ENCODE results near the gene PHACTR1.

Gene PHACTR1

GRCh38 chr6:13012977-13013680 lies 296.6 kb downstream of the PHACTR1 start:
- no peak for FAIRE-seq
- DNase-seq (ENCODE audit: insufficient read length, low spot score): no peak

- no peak for FAIRE-seq
- DNase-seq (ENCODE audit: insufficient read length, low spot score): no peak
Measured at GRCh38 chr6:13013681-13014503, 297.3 kb downstream of the PHACTR1 start.

DNA sequence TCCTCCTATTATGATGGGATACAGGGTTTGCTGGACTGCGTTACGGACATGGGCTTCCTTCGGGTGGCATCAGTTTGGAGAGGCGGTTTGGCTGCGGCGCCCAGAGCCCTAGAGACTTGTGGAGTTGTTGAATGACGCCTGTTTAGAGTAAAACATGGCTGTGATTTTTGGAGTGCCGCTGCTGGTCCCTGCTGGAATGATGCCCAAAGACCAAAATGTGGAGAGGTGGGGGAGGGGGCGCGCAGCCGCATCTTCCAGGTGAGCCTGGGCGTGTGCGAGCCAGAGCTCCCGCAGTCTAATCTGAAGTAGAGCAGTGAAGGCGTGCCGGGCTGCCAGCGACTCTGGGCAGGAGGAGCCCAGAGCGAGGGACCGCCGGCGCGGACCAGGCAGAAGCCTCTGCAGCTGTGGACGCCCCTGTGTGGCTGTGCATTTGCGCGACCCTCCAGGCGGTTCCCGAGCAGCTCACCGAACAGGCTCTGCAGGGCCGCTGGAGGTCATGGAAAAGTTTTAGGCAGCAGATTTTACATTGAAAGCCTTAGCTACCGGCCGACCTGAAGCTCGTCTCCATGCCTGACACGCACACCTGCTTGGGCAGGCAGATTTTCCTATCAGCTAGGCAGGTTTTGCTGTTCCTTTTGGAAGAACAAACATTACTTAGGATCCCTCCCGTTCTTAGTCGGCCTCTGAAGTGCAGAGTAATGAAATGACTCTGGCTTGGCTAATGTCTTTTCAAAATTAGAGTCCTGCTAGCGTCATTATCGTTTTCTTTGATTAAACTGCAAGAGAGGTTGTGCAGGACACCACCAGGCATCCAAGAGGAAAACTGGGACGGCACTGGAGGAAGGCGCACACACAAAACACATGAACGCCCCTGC lies 298.2 kb downstream of the PHACTR1 start:
- DNase-seq (ENCODE audit: insufficient read length, low spot score) (no peak), FAIRE-seq (no peak)

DNA sequence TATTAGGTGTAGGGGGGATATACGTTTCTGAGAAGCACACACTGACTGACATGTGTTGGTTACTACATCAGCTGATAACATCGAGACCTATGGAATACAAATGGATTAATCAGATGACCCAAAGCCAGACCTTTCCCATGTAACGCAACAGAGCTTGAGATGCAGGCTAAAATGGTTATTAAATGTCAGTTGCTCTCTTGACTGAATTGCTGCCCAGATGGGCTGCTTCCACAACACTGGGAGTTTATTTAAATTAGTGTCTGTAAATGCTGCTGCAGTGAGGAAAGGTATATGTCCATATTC lies 298.8 kb downstream of the PHACTR1 start:
- DNase-seq (ENCODE audit: insufficient read length, low spot score) (no peak), FAIRE-seq (no peak)

GRCh38 chr6:13024616-13025015 lies 308.0 kb downstream of the PHACTR1 start:
- DNase-seq (ENCODE audit: insufficient read length, low spot score) (no peak), FAIRE-seq (no peak)

- FAIRE-seq (no peak), DNase-seq (ENCODE audit: insufficient read length, low spot score) (no peak)
Measured at GRCh38 chr6:13025893-13026499, 309.4 kb downstream of the PHACTR1 start.

DNA sequence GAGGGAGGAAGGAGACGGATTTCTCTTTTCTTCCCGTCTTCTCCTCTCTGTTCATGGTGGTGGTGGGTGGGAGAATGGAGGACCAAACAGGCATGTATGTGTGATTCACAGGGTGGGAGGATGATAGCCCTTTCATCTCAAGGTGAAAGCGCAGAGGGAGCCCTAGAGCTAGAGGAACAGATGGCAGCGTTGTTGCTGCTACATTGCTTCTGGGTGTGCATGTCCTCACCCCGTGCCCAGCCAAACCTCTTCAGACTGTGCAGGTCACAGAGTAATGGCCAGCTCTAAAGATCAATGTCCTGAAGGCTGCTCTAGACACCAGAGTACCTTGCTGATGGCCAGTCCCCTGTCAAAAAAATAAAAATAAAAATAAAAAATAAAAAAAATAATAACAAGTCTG lies 310.0 kb downstream of the PHACTR1 start:
- FAIRE-seq (no peak), DNase-seq (ENCODE audit: insufficient read length, low spot score) (no peak)

DNA sequence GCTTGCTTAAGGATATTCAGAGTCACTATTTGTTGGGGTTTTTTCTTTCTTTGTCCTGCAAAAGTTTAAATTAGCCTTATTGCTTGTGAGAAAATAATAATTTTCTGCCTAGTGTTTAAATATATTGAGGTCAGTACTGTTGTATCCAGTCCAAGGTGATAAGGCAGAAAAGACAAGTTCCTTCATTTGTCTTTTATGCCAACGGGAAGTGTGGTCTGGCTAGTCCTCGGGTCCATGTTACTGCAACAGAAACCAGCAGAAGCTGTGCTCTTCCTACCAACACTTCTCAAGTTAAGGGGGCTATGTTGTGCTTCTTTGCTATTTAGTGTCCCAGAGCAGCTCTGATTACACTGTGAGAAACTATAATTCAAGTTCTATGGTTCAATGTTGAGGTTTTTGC lies 310.6 kb downstream of the PHACTR1 start:
- no peak for DNase-seq (ENCODE audit: insufficient read length, low spot score)
- FAIRE-seq: no peak

GRCh38 chr6:13030396-13030795 lies 313.8 kb downstream of the PHACTR1 start:
- no peak for DNase-seq (ENCODE audit: insufficient read length, low spot score)
- no peak for FAIRE-seq

DNA sequence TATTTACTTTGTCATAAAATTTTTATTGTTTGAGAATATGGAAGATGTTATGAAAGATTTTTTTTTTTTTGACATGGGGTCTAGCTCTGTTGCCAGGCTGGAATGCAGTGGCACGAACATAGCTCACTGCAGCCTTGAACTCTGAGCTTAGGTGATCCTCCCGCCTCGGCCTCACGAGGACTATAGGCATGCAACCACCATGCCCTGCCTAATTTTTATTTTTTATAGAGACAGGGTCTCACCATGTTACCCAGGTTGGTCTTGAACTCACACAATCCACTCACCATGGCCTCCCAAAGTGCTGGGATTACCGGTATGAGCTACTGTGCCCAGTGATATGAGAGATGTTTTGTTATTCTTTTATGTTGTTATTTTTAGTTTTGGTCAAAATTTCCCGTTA lies 316.0 kb downstream of the PHACTR1 start:
- FAIRE-seq (no peak), DNase-seq (ENCODE audit: insufficient read length, low spot score) (no peak)

DNA sequence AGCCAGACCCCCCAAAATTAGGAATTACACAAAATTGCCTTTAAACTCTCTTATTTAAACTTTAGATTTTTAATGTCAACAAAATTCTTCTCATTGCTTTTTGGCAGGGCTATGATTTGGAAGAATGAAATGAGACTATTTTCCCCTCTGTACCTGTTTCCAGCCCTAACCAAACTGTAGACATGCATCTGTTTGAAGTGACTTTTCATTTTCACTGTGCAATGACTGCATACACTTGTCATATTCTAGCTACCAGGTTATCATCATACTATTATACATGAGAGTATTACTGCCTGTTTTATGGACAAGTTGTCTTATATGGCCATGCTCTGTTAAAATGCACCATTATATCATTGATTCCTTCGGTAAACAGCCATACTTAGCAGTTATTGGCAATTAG lies 316.6 kb downstream of the PHACTR1 start:
- DNase-seq (ENCODE audit: insufficient read length, low spot score) (no peak), FAIRE-seq (no peak)

GRCh38 chr6:13034316-13034715 lies 317.7 kb downstream of the PHACTR1 start:
- FAIRE-seq (no peak), DNase-seq (ENCODE audit: insufficient read length, low spot score) (no peak)

DNA sequence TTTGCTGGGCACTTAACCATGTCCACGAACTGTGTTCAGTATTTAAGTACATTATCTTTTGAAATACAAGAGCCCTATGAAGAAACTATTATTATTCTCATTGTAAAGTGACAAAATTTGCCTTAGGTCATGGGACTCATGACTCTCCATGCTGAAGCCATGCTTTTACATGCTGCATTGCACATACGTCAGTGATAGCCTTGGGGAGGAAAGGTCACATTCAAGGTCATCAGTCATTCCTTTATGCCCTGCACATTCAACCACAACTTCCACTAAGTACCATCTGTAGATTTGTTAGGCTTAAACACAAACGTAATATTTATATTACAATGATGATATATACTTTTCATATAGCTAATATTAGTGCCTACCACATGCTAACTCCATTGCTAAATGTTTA lies 319.0 kb downstream of the PHACTR1 start:
- DNase-seq (ENCODE audit: insufficient read length, low spot score): no peak
- FAIRE-seq: no peak

DNA sequence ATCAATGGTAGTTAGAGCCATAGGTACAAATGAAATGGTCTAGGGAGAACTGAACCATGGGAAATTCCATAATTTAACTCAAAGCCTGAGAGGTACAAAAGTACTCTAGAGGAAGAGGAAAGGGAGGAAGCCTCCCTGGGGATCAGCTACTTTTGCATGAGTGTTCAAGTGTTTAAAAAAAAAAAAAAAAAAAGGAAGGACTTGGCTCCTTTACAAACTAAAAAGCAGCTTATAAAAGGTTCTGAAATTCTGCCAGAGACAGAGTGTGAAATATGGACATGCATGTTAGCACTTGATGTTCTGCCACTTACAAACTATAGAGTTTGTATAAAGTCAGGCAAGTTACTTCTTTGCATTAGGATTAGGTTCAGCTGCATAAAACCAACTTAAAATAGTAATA lies 321.7 kb downstream of the PHACTR1 start:
- DNase-seq (ENCODE audit: insufficient read length, low spot score) (no peak), FAIRE-seq (no peak)

- DNase-seq (ENCODE audit: insufficient read length, low spot score) (no peak), FAIRE-seq (no peak)
Measured at GRCh38 chr6:13038741-13039190, 322.2 kb downstream of the PHACTR1 start.

- DNase-seq (ENCODE audit: insufficient read length, low spot score) (no peak), FAIRE-seq (no peak)
Measured at GRCh38 chr6:13044390-13044789, 327.8 kb downstream of the PHACTR1 start.

DNA sequence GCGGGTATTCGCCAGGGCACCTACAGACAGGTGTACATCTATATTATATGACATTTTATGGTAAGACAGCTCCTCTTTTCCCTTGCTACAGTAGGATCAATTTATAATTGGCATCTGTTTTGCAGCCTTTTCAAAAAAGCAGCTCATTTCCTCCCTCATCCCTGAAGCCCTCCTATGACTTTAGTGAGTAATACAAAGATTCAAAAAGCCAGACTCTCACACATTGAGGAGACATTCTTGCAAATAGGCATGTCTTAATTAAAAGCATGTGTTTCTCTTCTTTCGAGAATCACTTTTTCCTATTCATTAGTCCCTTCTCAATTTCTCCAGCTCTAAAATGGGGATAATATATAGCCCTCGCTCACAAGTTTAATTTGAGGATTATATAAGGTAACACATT lies 328.3 kb downstream of the PHACTR1 start:
- FAIRE-seq (no peak), DNase-seq (ENCODE audit: insufficient read length, low spot score) (no peak)

DNA sequence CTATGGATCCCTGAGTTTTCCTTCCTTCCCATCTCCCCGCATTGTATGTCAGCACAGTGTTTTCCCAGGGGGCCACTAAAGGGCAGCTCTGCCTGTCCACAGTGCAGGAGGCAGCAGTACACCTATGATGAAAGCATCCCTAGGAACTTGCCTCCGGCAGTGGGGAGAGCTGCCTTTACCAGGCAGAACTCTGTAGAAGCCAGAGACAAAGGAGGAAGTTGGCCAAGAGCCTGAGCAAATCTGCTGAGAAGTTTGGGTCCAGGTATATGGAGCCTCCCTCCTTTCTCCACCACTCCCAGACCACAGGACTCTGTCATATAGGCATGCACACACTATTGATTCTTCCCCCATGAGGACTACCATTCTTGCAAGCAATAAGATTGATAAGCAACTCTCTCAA lies 329.1 kb downstream of the PHACTR1 start:
- no peak for FAIRE-seq
- DNase-seq (ENCODE audit: insufficient read length, low spot score): no peak

DNA sequence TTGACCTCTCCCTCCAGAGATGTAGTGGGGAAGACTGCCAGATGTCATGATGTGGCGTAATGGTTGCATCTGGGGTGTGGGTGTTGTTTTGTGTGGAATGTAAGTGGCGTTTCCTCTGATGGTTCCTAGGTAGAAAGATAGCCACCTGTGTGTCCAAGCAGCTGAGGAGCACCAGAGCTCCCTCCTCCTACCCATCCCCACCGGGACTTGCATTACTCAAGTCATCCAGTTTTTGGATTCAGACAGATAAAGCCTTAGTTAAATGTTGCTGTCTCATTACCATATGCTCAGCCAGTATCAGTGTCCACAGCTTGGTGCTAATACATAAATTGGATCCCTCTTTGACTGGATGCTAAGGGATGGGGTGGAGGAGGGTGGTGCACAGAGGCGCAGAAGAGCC lies 329.5 kb downstream of the PHACTR1 start:
- FAIRE-seq (no peak), DNase-seq (ENCODE audit: insufficient read length, low spot score) (no peak)

GRCh38 chr6:13048113-13048512 lies 331.5 kb downstream of the PHACTR1 start:
- no peak for FAIRE-seq
- no peak for DNase-seq (ENCODE audit: insufficient read length, low spot score)

DNA sequence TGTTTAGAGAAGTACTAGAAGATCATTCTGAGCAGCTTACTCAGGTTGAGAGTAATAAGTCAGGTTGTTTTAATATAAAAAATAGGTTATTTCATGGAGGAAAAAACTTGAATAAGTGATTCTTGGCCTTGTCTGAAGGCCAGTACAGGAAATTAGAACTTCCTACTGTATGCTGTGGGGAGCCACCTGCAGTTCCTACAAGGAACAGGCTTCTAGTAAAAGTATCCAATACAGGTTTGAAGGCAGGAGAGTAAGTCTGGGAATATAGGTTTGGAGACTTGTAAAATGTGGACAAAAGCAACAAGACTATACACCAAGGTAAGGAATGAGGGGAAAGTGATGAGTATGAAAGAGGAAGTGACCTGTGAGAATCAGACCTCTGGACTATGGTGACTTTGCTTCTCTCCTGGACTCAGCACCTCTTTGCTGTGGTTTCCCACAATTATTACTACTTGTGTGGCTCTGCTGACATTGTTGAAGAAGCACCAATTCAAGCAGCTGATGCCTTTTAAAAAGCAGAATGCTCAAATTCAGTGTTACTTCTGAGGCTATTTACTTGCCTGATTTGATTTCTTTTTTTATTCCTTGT lies 333.2 kb downstream of the PHACTR1 start:
- DNase-seq (ENCODE audit: insufficient read length, low spot score) (no peak), FAIRE-seq (no peak)
